Brain microvascular endothelial cell (primary cell): ENCODE results near the gene AURKAIP1.

Experiments used
- DNase-seq: peaks from one replicate; pipeline ENCODE4 v3.0.0-alpha.2; 2020
- H3K27ac ChIP-seq: fragments of 250-450 bp; sonication (Bioruptor Pico); 2 replicates; pipeline ENCODE4 v1.5.1; 2020; ENCODE audit warnings: mild to moderate bottlenecking, moderate library complexity
- H3K27me3 ChIP-seq: fragments of 250-450 bp; sonication (Bioruptor Pico); replicated peaks from 2 replicates; pipeline ENCODE4 v1.5.1; 2020; ENCODE audit warnings: mild to moderate bottlenecking
- H3K36me3 ChIP-seq: fragments of 250-450 bp; sonication (Bioruptor Pico); replicated peaks from 2 replicates; pipeline ENCODE4 v1.5.1; 2020; ENCODE audit warnings: mild to moderate bottlenecking
- H3K4me3 ChIP-seq: 2 replicates; pipeline ENCODE4 v1.5.1; 2011; ENCODE audit warnings: low read depth, mild to moderate bottlenecking, control low read depth, low read length, moderate library complexity
- in situ Hi-C: cut with HindIII; loops from 2 replicates; pipeline ENCODE4 v1.10.0; 2017; ENCODE audit warnings: low sequenced_read_pairs, low pct_ligation_motif_present
- TF ChIP-seq, protein P1 (sequence below): IDR thresholded peaks from 2 replicates; pipeline ENCODE4 v1.5.1; 2011; ENCODE audit warnings: low read depth, mild to moderate bottlenecking, moderate library complexity, low read length, control low read depth, inconsistent platforms; ENCODE audit errors: missing control alignments

The AURKAIP1 gene

DNA sequence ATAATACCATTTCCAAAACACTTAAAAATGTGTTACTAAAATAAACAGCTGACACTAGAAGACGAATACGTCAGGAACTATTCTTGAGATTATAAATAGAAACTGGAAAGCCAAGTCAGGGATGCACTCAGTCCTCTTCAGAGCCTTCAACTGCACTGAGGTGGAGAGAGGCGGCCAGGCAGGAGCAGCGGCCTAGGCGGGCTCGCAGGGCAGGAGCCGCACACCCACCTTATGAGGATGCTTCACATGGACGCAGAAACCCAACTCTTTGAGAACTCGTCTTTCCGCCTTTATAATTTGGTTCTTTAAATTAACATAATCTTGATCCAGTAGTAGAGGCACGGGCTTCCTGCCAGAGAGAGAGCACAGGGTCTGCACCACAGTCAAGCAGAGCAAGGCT, 20.2 kb upstream of the AURKAIP1 start:
- Histone ChIP-seq H3K27me3 (no peaks in the 10 kb centered on the region), H3K4me3 (no peak overlapping the region), H3K36me3 (peaks cover 61% of the 10 kb centered on the region), H3K27ac (no peak overlapping the region)
- in situ Hi-C loops: no loop called here
- TF ChIP-seq, protein P1, sequence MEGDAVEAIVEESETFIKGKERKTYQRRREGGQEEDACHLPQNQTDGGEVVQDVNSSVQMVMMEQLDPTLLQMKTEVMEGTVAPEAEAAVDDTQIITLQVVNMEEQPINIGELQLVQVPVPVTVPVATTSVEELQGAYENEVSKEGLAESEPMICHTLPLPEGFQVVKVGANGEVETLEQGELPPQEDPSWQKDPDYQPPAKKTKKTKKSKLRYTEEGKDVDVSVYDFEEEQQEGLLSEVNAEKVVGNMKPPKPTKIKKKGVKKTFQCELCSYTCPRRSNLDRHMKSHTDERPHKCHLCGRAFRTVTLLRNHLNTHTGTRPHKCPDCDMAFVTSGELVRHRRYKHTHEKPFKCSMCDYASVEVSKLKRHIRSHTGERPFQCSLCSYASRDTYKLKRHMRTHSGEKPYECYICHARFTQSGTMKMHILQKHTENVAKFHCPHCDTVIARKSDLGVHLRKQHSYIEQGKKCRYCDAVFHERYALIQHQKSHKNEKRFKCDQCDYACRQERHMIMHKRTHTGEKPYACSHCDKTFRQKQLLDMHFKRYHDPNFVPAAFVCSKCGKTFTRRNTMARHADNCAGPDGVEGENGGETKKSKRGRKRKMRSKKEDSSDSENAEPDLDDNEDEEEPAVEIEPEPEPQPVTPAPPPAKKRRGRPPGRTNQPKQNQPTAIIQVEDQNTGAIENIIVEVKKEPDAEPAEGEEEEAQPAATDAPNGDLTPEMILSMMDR: no peak
- DNase-seq: no peak

DNA sequence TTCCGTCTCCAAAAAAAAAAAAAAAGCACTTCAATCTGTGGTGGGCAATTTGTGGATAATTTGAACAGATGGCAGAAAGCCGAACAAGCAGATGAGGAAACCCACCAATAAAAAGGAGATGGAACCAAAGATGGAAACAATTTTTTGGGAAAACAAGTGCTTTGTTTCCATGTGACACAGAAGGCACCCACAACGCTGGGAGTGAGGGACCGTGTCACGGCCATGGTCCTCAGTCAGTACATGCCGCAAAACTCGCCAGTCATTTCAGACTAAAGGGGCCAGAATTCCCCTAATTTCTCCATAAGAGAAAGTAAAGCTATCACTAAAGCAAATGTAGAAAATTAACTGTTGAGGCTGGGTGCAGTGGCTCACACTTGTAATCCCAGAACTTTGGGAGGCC, 19.1 kb upstream of the AURKAIP1 start:
- TF ChIP-seq, protein P1: no peak
- peaks cover 71% of the 10 kb centered on the region for H3K36me3 ChIP-seq
- DNase-seq: no peak
- in situ Hi-C loops: no loop called here
- H3K4me3 ChIP-seq: no peak overlapping the region
- H3K27ac ChIP-seq: no peak overlapping the region
- no peaks in the 10 kb centered on the region for H3K27me3 ChIP-seq

DNA sequence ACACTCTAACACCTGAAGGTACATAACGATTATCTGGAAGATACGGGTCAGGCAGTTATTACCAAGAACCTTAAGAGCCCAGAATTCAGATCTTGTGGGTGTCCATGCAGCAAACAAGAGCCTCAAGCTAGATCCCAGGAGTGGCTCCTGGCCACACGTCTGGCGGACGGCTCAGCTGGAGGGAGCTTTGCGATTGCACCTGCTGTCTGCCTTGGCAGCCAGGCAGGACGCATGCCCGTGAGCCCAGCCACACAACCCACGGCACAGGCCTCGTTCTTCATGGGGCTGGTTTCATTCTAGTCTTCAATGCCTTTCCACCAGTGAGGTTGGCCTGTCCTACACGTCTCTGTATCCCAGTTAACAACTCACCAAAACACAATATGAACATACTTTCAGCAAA, 18.4 kb upstream of the AURKAIP1 start:
- H3K27me3 ChIP-seq: no peaks in the 10 kb centered on the region
- DNase-seq: no peak
- in situ Hi-C loops: no loop called here
- no peak overlapping the region for H3K27ac ChIP-seq
- no peak overlapping the region for H3K4me3 ChIP-seq
- TF ChIP-seq, protein P1: no peak
- H3K36me3 ChIP-seq: peaks cover 78% of the 10 kb centered on the region

DNA sequence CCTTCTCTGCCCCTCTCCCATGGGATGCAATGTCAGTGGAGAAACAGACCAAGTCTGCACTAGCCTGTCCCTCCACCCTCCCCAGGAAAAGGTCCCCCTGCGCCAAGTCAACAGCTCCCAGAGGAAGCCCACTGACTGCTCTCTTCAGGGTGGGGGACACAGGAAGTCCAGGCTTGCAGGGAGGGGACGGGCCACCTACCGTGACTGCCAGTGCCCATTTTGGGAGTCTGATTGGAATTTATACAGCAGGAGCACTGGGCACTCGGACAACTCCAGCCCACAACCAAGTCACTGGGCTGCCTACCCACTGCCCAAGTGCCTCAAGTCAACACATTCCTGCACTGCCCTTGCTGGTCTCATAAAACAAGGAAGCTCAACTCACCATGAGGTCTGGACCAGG, 18.0 kb upstream of the AURKAIP1 start:
- TF ChIP-seq, protein P1: no peak
- no peak for DNase-seq
- Histone ChIP-seq H3K27me3 (no peaks in the 10 kb centered on the region), H3K27ac (no peak overlapping the region), H3K4me3 (no peak overlapping the region), H3K36me3 (peaks cover 82% of the 10 kb centered on the region)
- in situ Hi-C loops: no loop called here

DNA sequence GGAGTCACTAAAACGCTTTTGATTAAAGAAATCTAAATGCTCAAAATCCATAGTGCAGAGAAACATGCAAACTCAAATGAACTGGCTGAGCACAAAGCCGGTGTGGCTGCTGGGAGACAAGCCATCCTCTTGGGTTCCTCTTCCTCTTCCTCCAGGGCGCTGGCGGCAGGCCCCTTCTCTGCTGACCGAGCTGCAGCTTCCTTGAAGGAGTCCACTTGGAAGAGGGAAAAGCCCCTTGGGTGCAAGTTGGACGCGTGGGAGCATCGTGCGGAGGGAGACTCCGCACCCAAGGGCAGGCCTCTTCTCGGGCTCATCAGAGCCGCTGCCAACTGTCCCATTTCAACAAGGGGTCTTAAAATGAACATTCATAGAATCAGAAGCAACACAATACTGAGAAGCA, 16.2 kb upstream of the AURKAIP1 start:
- no peaks in the 10 kb centered on the region for H3K27me3 ChIP-seq
- in situ Hi-C loops: no loop called here
- TF ChIP-seq, protein P1: no peak
- no peak overlapping the region for H3K4me3 ChIP-seq
- peaks cover 92% of the 10 kb centered on the region for H3K36me3 ChIP-seq
- no peak overlapping the region for H3K27ac ChIP-seq
- no peak for DNase-seq

DNA sequence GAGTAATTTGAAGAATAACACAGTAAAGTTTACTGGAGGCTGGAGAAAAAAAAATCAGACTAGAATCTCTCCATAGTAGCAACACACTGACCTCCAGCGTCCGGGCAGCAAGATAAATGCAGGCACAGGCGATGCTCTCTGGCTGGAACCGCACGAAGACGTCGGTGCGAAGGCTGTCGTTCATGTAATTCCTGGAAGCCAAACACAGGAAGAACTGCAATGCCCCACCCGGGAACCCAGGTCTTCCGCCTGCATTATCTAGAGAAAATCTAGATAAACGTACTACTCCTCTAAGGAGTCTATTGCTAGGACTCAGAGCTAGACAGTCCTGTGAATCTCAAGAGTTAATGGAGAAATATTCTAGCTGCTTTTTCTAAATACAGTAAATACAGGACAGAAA, 15.7 kb upstream of the AURKAIP1 start:
- TF ChIP-seq, protein P1: no peak
- peaks cover 95% of the 10 kb centered on the region for H3K36me3 ChIP-seq
- in situ Hi-C loops: no loop called here
- no peaks in the 10 kb centered on the region for H3K27me3 ChIP-seq
- H3K27ac ChIP-seq: no peak overlapping the region
- no peak for DNase-seq
- no peak overlapping the region for H3K4me3 ChIP-seq
